Measurements from ENCODE around the gene CSTF1. TPM values are rescaled to one million over a fixed set of nuclear protein-coding genes. Genes with fewer than 3 reads are reported as not detected.

Gene CSTF1
- total RNA-seq (ENCODE audit: low replicate concordance) = 21.3 and 26.9 TPM in 2 replicates

GRCh38 chr20:56392132-56392880 is at the start of gene CSTF1, which contains the start of gene AURKA:
CSTF1 (plus strand) TSS chr20:56392645; CDS start chr20:56395553, 2,908 bp downstream.
AURKA (minus strand) TSS chr20:56392215; CDS start chr20:56388197, 4,018 bp downstream.

GRCh38 chr20:56358600-56359211 is 33.7 kb upstream of the CSTF1 start, which contains the start of gene FAM210B:
FAM210B (plus strand) TSS chr20:56358974; CDS start chr20:56359006, 32 bp downstream.

GRCh38 chr20:56411759-56412472 is 19.5 kb downstream of the CSTF1 start, which contains the start of gene CASS4:
CASS4 (plus strand) TSS chr20:56412260; CDS start chr20:56412459, 199 bp downstream.

Other genes starting within 250 kb of the CSTF1 start
- gene MC3R, start 143.9 kb upstream of the CSTF1 start, total RNA-seq (ENCODE audit: low replicate concordance) = not detected in 2 replicates
- 24.9 and 47.4 TPM in 2 replicates for gene FAM210B, start 33.7 kb upstream of the CSTF1 start, total RNA-seq (ENCODE audit: low replicate concordance)
- 1.9 and 11.0 TPM in 2 replicates for gene AURKA, start 430 bp upstream of the CSTF1 start, total RNA-seq (ENCODE audit: low replicate concordance)
- 0.12 and 0.38 TPM in 2 replicates for gene CASS4, start 19.6 kb downstream of the CSTF1 start, total RNA-seq (ENCODE audit: low replicate concordance)
- gene RTF2, start 76.0 kb downstream of the CSTF1 start, total RNA-seq (ENCODE audit: low replicate concordance) = 65.5 and 97.5 TPM in 2 replicates
- gene FAM209A, start 132.1 kb downstream of the CSTF1 start, total RNA-seq (ENCODE audit: low replicate concordance) = not detected in 2 replicates
- 0.23 TPM in 1 of 2 replicates, not detected in the other for gene FAM209B, start 140.6 kb downstream of the CSTF1 start, total RNA-seq (ENCODE audit: low replicate concordance)
- gene TFAP2C, start 236.7 kb downstream of the CSTF1 start, total RNA-seq (ENCODE audit: low replicate concordance) = 1.8 TPM in 1 of 2 replicates, not detected in the other

Data from smooth muscle cell of the coronary artery (primary cell).